GM19324 (cell line): ENCODE measurements around the gene ANKRD60.

Experiments
- ATAC-seq: cut with Tn5 transposase; IDR thresholded peaks from one replicate; pipeline ENCODE4 v1.9.1; 2021; ENCODE audit warnings: mild to moderate bottlenecking, moderate library complexity; ENCODE audit not compliant: unreplicated experiment, low FRiP score

ANKRD60 gene

GRCh38 chr20:58228484-58229197, at the start of gene ANKRD60:
Gene ANKRD60 (minus strand): TSS chr20:58228653. CDS start chr20:58228653, 0 bp downstream.
- no peak for ATAC-seq

- no peak for ATAC-seq
These were observed 49.4 kb upstream of the ANKRD60 start for GRCh38 chr20:58277578-58278472.

- ATAC-seq, result no peak
These were observed 48.7 kb upstream of the ANKRD60 start for GRCh38 chr20:58277107-58277506.

GRCh38 chr20:58274384-58274783, 45.9 kb upstream of the ANKRD60 start:
- no peak for ATAC-seq

- no peak for ATAC-seq
These were observed 43.3 kb upstream of the ANKRD60 start for GRCh38 chr20:58271606-58272351.

GRCh38 chr20:58268936-58269619, 40.6 kb upstream of the ANKRD60 start:
- no peak for ATAC-seq

GRCh38 chr20:58268421-58268821, 40.0 kb upstream of the ANKRD60 start:
- no peak for ATAC-seq

- ATAC-seq, result no peak
These were observed 39.1 kb upstream of the ANKRD60 start for GRCh38 chr20:58267389-58268215.

- ATAC-seq, result no peak
These were observed 35.8 kb upstream of the ANKRD60 start for GRCh38 chr20:58264271-58264670.

- ATAC-seq, result no peak
These were observed 33.2 kb upstream of the ANKRD60 start for GRCh38 chr20:58261660-58262059.

- no peak for ATAC-seq
These were observed 31.6 kb upstream of the ANKRD60 start for GRCh38 chr20:58260006-58260405.

- no peak for ATAC-seq
These were observed 28.4 kb upstream of the ANKRD60 start for GRCh38 chr20:58256842-58257241.

- no peak for ATAC-seq
These were observed 27.9 kb upstream of the ANKRD60 start for GRCh38 chr20:58256307-58256706.

- no peak for ATAC-seq
These were observed 26.4 kb upstream of the ANKRD60 start for GRCh38 chr20:58254890-58255289.

- no peak for ATAC-seq
These were observed 23.6 kb upstream of the ANKRD60 start for GRCh38 chr20:58251979-58252591.

GRCh38 chr20:58251348-58251978, 23.0 kb upstream of the ANKRD60 start:
- ATAC-seq, result no peak

GRCh38 chr20:58246346-58246745, 17.9 kb upstream of the ANKRD60 start:
- no peak for ATAC-seq

- ATAC-seq, result no peak
These were observed 17.5 kb upstream of the ANKRD60 start for GRCh38 chr20:58245931-58246330.
